CD4-positive, CD25-positive, alpha-beta regulatory T cell (primary cell): ENCODE measurements around the gene L3MBTL4. TPM values are rescaled to one million over a fixed set of nuclear protein-coding genes. Genes with fewer than 3 reads are reported as not detected.

Source experiments
- ATAC-seq, 2 donors: fragments of 150-1000 bp; cut with Tn5 transposase; one replicate each; pipeline ENCODE4 v1.10.0; 2021; ENCODE audit warnings: low read depth in 2 of 2, moderate number of reproducible peaks in 2 of 2, moderate library complexity in 1 of 2
- DNase-seq, 3 donors: peaks; one replicate each; pipeline versions ENCODE4 v3.0.0 to v3.0.0-alpha.2; 2012 to 2022; ENCODE audit warnings: mixed read lengths in 1 of 3
- H3K27ac ChIP-seq: one replicate; pipeline ENCODE4 v1.7.0; 2013; ENCODE audit warnings: mild to moderate bottlenecking, low read length; ENCODE audit not compliant: insufficient read depth, poor library complexity, severe bottlenecking
- H3K27me3 ChIP-seq: one replicate; pipeline ENCODE4 v1.7.0; 2013; ENCODE audit warnings: low read length; ENCODE audit not compliant: control insufficient read depth, insufficient read depth
- H3K36me3 ChIP-seq: one replicate; pipeline ENCODE4 v1.7.0; 2013; ENCODE audit warnings: mild to moderate bottlenecking, low read length, moderate library complexity; ENCODE audit not compliant: control insufficient read depth, insufficient read depth
- H3K4me1 ChIP-seq: 2 replicates; pipeline ENCODE4 v1.7.0; 2013; ENCODE audit warnings: mild to moderate bottlenecking, low read length; ENCODE audit not compliant: insufficient read depth, control insufficient read depth, poor library complexity, severe bottlenecking
- H3K4me3 ChIP-seq: one replicate; pipeline ENCODE4 v1.7.0; 2013; ENCODE audit warnings: low read depth, mild to moderate bottlenecking, low read length, moderate library complexity
- H3K9me3 ChIP-seq, 2 experiments: 1 replicate in 1 of 2; 2 replicates in 1 of 2; pipeline ENCODE4 v1.7.0; 2013; ENCODE audit warnings: low read length in 2 of 2, mild to moderate bottlenecking in 1 of 2, moderate library complexity in 1 of 2; ENCODE audit not compliant: control insufficient read depth in 2 of 2
- H3K27ac Mint-ChIP-seq, 3 donors: one replicate each; pipeline ENCODE4 v1.8.0; 2020 to 2022; ENCODE audit warnings: mild to moderate bottlenecking in 3 of 3, mixed read lengths in 3 of 3, moderate library complexity in 2 of 3
- H3K27me3 Mint-ChIP-seq: one replicate; pipeline ENCODE4 v1.8.0; 2022; ENCODE audit warnings: mild to moderate bottlenecking, mixed read lengths
- H3K36me3 Mint-ChIP-seq: one replicate; pipeline ENCODE4 v1.8.0; 2020; ENCODE audit warnings: mixed read lengths
- H3K4me1 Mint-ChIP-seq, 4 donors: one replicate each; pipeline ENCODE4 v1.8.0; 2020 to 2022; ENCODE audit warnings: mixed read lengths in 4 of 4, mild to moderate bottlenecking in 1 of 4
- H3K4me3 Mint-ChIP-seq, 4 donors: one replicate each; pipeline ENCODE4 v1.8.0; 2020 to 2022; ENCODE audit warnings: mild to moderate bottlenecking in 4 of 4, mixed read lengths in 4 of 4, moderate library complexity in 3 of 4
- H3K9me3 Mint-ChIP-seq, 7 donors: one replicate each; pipeline ENCODE4 v1.8.0; 2020 to 2022; ENCODE audit warnings: mixed read lengths in 7 of 7, mild to moderate bottlenecking in 3 of 7, moderate library complexity in 2 of 7
- polyA plus RNA-seq, 4 donors: library from polyadenylated mRNA; unstranded; fragments of 300-500 nt; fragmentation: Illumina TruSeq; gene quantifications; one replicate each; pipeline ENCODE4 v1.2.3, GENCODE V29; 2021
- total RNA-seq: library from RNA; stranded (reverse); gene quantifications from one replicate; pipeline ENCODE4 v1.2.3, GENCODE V29; 2022

The L3MBTL4 gene
- total and polyA plus RNA-seq, 5 donors from 2014 or later, result 2.1 TPM; not detected in 4

- H3K9me3 Mint-ChIP-seq, result peaks cover 0 to 3% (median 2%) of the 10 kb centered on the region in 7 donors
- ATAC-seq, result no peak
- DNase-seq, result no peak
- no peaks in the 10 kb centered on the region for H3K4me1 ChIP-seq
- H3K9me3 ChIP-seq, result no peaks in the 10 kb centered on the region
- no peaks in the 10 kb centered on the region for H3K4me1 Mint-ChIP-seq
- no peak overlapping the region for H3K4me3 Mint-ChIP-seq
- no peak overlapping the region for H3K4me3 ChIP-seq
- no peaks in the 10 kb centered on the region for H3K36me3 ChIP-seq
- no peak overlapping the region for H3K27ac ChIP-seq
- H3K36me3 Mint-ChIP-seq, result no peaks in the 10 kb centered on the region
- no peaks in the 10 kb centered on the region for H3K27me3 Mint-ChIP-seq
- H3K27me3 ChIP-seq, result no peaks in the 10 kb centered on the region
- H3K27ac Mint-ChIP-seq, result no peak overlapping the region
Measured at GRCh38 chr18:6109743-6110142, 305.0 kb downstream of the L3MBTL4 start.

- ATAC-seq, result no peak
- Histone ChIP-seq H3K27me3 (no peaks in the 10 kb centered on the region), H3K4me1 (no peaks in the 10 kb centered on the region), H3K36me3 (no peaks in the 10 kb centered on the region), H3K27ac (no peak overlapping the region), H3K9me3 (no peaks in the 10 kb centered on the region), H3K4me3 (no peak overlapping the region)
- Mint-ChIP-seq H3K4me1 (no peaks in the 10 kb centered on the region), H3K4me3 (no peak overlapping the region), H3K27ac (no peak overlapping the region), H3K36me3 (no peaks in the 10 kb centered on the region), H3K27me3 (no peaks in the 10 kb centered on the region), H3K9me3 (peaks cover 0 to 4% (median 0%) of the 10 kb centered on the region in 7 donors)
- no peak for DNase-seq
Measured at GRCh38 chr18:6107794-6108193, 306.9 kb downstream of the L3MBTL4 start.

- peaks cover 0 to 5% (median 2%) of the 10 kb centered on the region in 7 donors for H3K9me3 Mint-ChIP-seq
- H3K4me1 Mint-ChIP-seq, result no peaks in the 10 kb centered on the region
- no peaks in the 10 kb centered on the region for H3K27me3 Mint-ChIP-seq
- H3K27ac Mint-ChIP-seq, result no peak overlapping the region
- H3K9me3 ChIP-seq, result no peaks in the 10 kb centered on the region
- H3K4me3 ChIP-seq, result no peak overlapping the region
- no peak overlapping the region for H3K27ac ChIP-seq
- ATAC-seq (no peak), DNase-seq (no peak)
- no peaks in the 10 kb centered on the region for H3K4me1 ChIP-seq
- H3K36me3 ChIP-seq, result no peaks in the 10 kb centered on the region
- H3K27me3 ChIP-seq, result no peaks in the 10 kb centered on the region
- no peaks in the 10 kb centered on the region for H3K36me3 Mint-ChIP-seq
- H3K4me3 Mint-ChIP-seq, result no peak overlapping the region
Measured at GRCh38 chr18:6106091-6106685, 308.5 kb downstream of the L3MBTL4 start.

- H3K36me3 ChIP-seq, result no peaks in the 10 kb centered on the region
- H3K4me1 Mint-ChIP-seq, result no peaks in the 10 kb centered on the region
- H3K27ac Mint-ChIP-seq, result no peak overlapping the region
Measured at GRCh38 chr18:6103741-6104140, 311.0 kb downstream of the L3MBTL4 start.

GRCh38 chr18:6096730-6097129 is 318.0 kb downstream of the L3MBTL4 start:
- Mint-ChIP-seq H3K4me1 (no peaks in the 10 kb centered on the region), H3K36me3 (no peaks in the 10 kb centered on the region), H3K9me3 (peaks cover 0 to 4% (median 0%) of the 10 kb centered on the region in 7 donors), H3K27ac (no peak overlapping the region), H3K27me3 (no peaks in the 10 kb centered on the region), H3K4me3 (no peak overlapping the region)
- Histone ChIP-seq H3K9me3 (no peaks in the 10 kb centered on the region), H3K27ac (no peak overlapping the region), H3K4me3 (no peak overlapping the region), H3K27me3 (no peaks in the 10 kb centered on the region), H3K36me3 (no peaks in the 10 kb centered on the region), H3K4me1 (no peaks in the 10 kb centered on the region)
- DNase-seq, result no peak
- no peak for ATAC-seq

More at GRCh38 chr18:6103741-6104140, 311.0 kb downstream of the L3MBTL4 start:
- H3K9me3 ChIP-seq, result no peaks in the 10 kb centered on the region
- DNase-seq (no peak), ATAC-seq (no peak)
- no peak overlapping the region for H3K27ac ChIP-seq
- no peak overlapping the region for H3K4me3 Mint-ChIP-seq
- H3K27me3 ChIP-seq, result no peaks in the 10 kb centered on the region
- no peaks in the 10 kb centered on the region for H3K27me3 Mint-ChIP-seq
- H3K4me3 ChIP-seq, result no peak overlapping the region
- H3K36me3 Mint-ChIP-seq, result no peaks in the 10 kb centered on the region
- no peaks in the 10 kb centered on the region for H3K4me1 ChIP-seq
- H3K9me3 Mint-ChIP-seq, result peaks cover 0 to 5% (median 0%) of the 10 kb centered on the region in 7 donors

GRCh38 chr18:6088432-6088831 is 326.3 kb downstream of the L3MBTL4 start:
- H3K27ac ChIP-seq, result no peak overlapping the region
- no peaks in the 10 kb centered on the region for H3K9me3 ChIP-seq
- DNase-seq (no peak), ATAC-seq (no peak)
- no peaks in the 10 kb centered on the region for H3K27me3 Mint-ChIP-seq
- no peaks in the 10 kb centered on the region for H3K36me3 Mint-ChIP-seq
- peaks cover 0 to 2% (median 1%) of the 10 kb centered on the region in 4 donors for H3K4me1 Mint-ChIP-seq
- H3K9me3 Mint-ChIP-seq, result peaks cover 0 to 6% (median 3%) of the 10 kb centered on the region in 7 donors
- no peak overlapping the region for H3K4me3 Mint-ChIP-seq
- no peaks in the 10 kb centered on the region for H3K27me3 ChIP-seq
- H3K27ac Mint-ChIP-seq, result no peak overlapping the region
- H3K4me1 ChIP-seq, result no peaks in the 10 kb centered on the region
- no peak overlapping the region for H3K4me3 ChIP-seq
- no peaks in the 10 kb centered on the region for H3K36me3 ChIP-seq

- Mint-ChIP-seq H3K27ac (no peak overlapping the region), H3K36me3 (no peaks in the 10 kb centered on the region), H3K4me3 (no peak overlapping the region), H3K27me3 (no peaks in the 10 kb centered on the region), H3K4me1 (peaks cover 0 to 2% (median 1%) of the 10 kb centered on the region in 4 donors), H3K9me3 (peaks cover 0 to 6% (median 3%) of the 10 kb centered on the region in 7 donors)
- Histone ChIP-seq H3K27ac (no peak overlapping the region), H3K4me1 (no peaks in the 10 kb centered on the region), H3K36me3 (no peaks in the 10 kb centered on the region), H3K27me3 (no peaks in the 10 kb centered on the region), H3K4me3 (no peak overlapping the region), H3K9me3 (no peaks in the 10 kb centered on the region)
- DNase-seq (no peak), ATAC-seq (no peak)
Measured at GRCh38 chr18:6086731-6087130, 328.0 kb downstream of the L3MBTL4 start.

- ATAC-seq (no peak), DNase-seq (no peak)
- no peaks in the 10 kb centered on the region for H3K9me3 ChIP-seq
- H3K4me1 ChIP-seq, result no peaks in the 10 kb centered on the region
- H3K36me3 Mint-ChIP-seq, result no peaks in the 10 kb centered on the region
- no peak overlapping the region for H3K4me3 Mint-ChIP-seq
- no peaks in the 10 kb centered on the region for H3K27me3 Mint-ChIP-seq
- no peak overlapping the region for H3K27ac ChIP-seq
- no peak overlapping the region for H3K27ac Mint-ChIP-seq
- no peaks in the 10 kb centered on the region for H3K4me1 Mint-ChIP-seq
- H3K36me3 ChIP-seq, result no peaks in the 10 kb centered on the region
- no peak overlapping the region for H3K4me3 ChIP-seq
- H3K27me3 ChIP-seq, result no peaks in the 10 kb centered on the region
- H3K9me3 Mint-ChIP-seq, result peaks cover 0 to 4% (median 0%) of the 10 kb centered on the region in 7 donors
Measured at GRCh38 chr18:6079406-6079805, 335.3 kb downstream of the L3MBTL4 start.
